Measurements from ENCODE around the gene PLEKHA1.

Gene PLEKHA1

DNA sequence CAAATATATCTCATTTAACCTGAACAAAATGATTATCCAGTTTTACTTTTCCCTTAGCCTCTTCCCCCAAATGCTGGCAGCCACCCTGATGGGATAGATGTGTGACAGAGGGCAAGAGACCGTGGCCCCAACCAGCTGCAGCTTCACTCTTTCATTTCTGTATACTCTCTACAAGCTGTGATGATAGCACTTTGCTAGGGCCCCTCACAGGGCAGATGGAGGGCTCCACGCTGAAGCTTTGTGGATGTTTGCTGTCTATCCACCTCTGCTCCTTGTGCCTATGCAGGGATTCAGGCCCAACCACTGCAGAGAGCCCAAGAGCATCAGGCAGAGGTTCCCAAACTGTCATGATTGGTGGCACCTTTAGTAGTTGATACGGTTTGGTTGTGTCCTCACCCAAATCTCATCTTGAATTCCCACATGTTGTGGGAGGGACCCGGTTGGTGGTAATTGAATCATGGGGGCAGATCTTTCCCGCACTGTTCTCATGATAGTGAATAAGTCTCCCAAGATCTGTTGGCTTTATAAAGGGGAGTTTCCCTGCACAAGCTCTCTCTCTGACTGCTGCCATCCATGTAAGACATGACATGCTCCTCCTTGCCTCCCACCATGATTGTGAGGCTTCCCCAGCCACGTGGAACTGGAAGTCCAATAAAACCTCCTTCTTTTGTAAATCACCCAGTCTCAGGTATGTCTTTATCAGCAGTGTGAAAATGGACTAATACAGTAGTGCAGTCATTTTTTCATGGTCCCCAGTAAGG, 107.0 kb downstream of the PLEKHA1 start:
- DNase-seq = no peak
